HEK293 (cell line): ENCODE data around the gene OPCML.

ENCODE experiments used
- CTCF ChIA-PET: fragments of 350-600 bp; formaldehyde crosslinking; extraction: SDS; loops from one replicate; lab custom pipeline; 2021; ENCODE audit warnings: antibody characterized with exemption; lab: Yijun Ruan, JAX
- POLR2A ChIA-PET: fragments of 300-600 bp; formaldehyde crosslinking; extraction: SDS; loops from one replicate; lab custom pipeline; 2020; ENCODE audit warnings: antibody characterized with exemption, inconsistent platforms; lab: Yijun Ruan, JAX
- H3K27ac ChIP-seq: fragments of 200-500 bp; sonication (Bioruptor generic); 2 replicates; pipeline ENCODE4 v1.5.1; 2014; ENCODE audit warnings: low read depth, low read length, control low read depth, inconsistent platforms; ENCODE audit errors: extremely low read depth
- H3K36me3 ChIP-seq, 2 experiments: fragments of 200-500 bp in 1 of 2; sonication (Bioruptor generic) in 1 of 2; 1 replicate in 1 of 2; 2 replicates in 1 of 2; pipeline ENCODE4 v1.5.1; 2014 to 2017; ENCODE audit warnings: inconsistent platforms in 2 of 2, low read length in 2 of 2; ENCODE audit not compliant: control insufficient read depth in 2 of 2, insufficient read depth in 1 of 2
- H3K4me1 ChIP-seq: fragments of 200-500 bp; sonication (Bioruptor generic); 2 replicates; pipeline ENCODE4 v1.5.1; 2014; ENCODE audit warnings: mild to moderate bottlenecking, low read length, inconsistent platforms; ENCODE audit not compliant: control insufficient read depth, insufficient read depth
- H3K4me3 ChIP-seq: 2 replicates; pipeline ENCODE4 v1.5.1; 2011; ENCODE audit warnings: low read depth, mild to moderate bottlenecking, control low read depth, low read length, moderate library complexity
- H3K9me3 ChIP-seq: fragments of 200-500 bp; sonication (Bioruptor generic); 2 replicates; pipeline ENCODE4 v1.5.1; 2014; ENCODE audit warnings: low read depth, low read length, inconsistent platforms; ENCODE audit not compliant: control insufficient read depth, insufficient read depth
- REST ChIP-seq: fragments of 450-650 bp; formaldehyde crosslinking; IDR thresholded peaks from 2 replicates; pipeline ENCODE4 v1.5.1; 2016; ENCODE audit warnings: missing biosample characterization, missing genetic modification characterization
- SP2 ChIP-seq: fragments of 450-650 bp; formaldehyde crosslinking; IDR thresholded peaks from 2 replicates; pipeline ENCODE4 v1.5.1; 2016; ENCODE audit warnings: missing biosample characterization, missing genetic modification characterization
- TRIM28 ChIP-seq: IDR thresholded peaks from 2 replicates; pipeline ENCODE4 v1.6.1; 2011; ENCODE audit warnings: low read length, control low read depth, borderline replicate concordance
- TSHZ1 ChIP-seq: fragments of 450-650 bp; formaldehyde crosslinking; IDR thresholded peaks from 2 replicates; pipeline ENCODE4 v1.5.1; 2016; ENCODE audit warnings: missing biosample characterization, missing genetic modification characterization, borderline replicate concordance
- YY1 ChIP-seq: fragments of 450-650 bp; formaldehyde crosslinking; IDR thresholded peaks from 2 replicates; pipeline ENCODE4 v1.5.1; 2018; ENCODE audit warnings: missing biosample characterization, missing genetic modification characterization
- ZBTB7A ChIP-seq: fragments of 450-650 bp; formaldehyde crosslinking; IDR thresholded peaks from 2 replicates; pipeline ENCODE4 v1.5.1; 2016; ENCODE audit warnings: low read depth, missing biosample characterization, missing genetic modification characterization
- ZEB2 ChIP-seq: fragments of 450-650 bp; formaldehyde crosslinking; IDR thresholded peaks from 2 replicates; pipeline ENCODE4 v1.5.1; 2016; ENCODE audit warnings: missing biosample characterization, missing genetic modification characterization
- ZFHX2 ChIP-seq: fragments of 450-650 bp; formaldehyde crosslinking; conservative IDR thresholded peaks from 2 replicates; pipeline ENCODE4 v1.5.1; 2016; ENCODE audit warnings: missing biosample characterization, missing genetic modification characterization
- ZNF221 ChIP-seq: fragments of 450-650 bp; formaldehyde crosslinking; IDR thresholded peaks from 2 replicates; pipeline ENCODE4 v1.5.1; 2017; ENCODE audit warnings: missing biosample characterization, missing genetic modification characterization, borderline replicate concordance
- ZNF248 ChIP-seq: fragments of 450-650 bp; formaldehyde crosslinking; IDR thresholded peaks from 2 replicates; pipeline ENCODE4 v1.5.1; 2017; ENCODE audit warnings: missing biosample characterization, missing genetic modification characterization
- ZNF26 ChIP-seq: fragments of 450-650 bp; formaldehyde crosslinking; IDR thresholded peaks from 2 replicates; pipeline ENCODE4 v1.5.1; 2016; ENCODE audit warnings: missing biosample characterization, missing genetic modification characterization
- ZNF266 ChIP-seq: fragments of 450-650 bp; formaldehyde crosslinking; IDR thresholded peaks from 2 replicates; pipeline ENCODE4 v1.5.1; 2016; ENCODE audit warnings: missing biosample characterization, missing genetic modification characterization, low read depth
- ZNF391 ChIP-seq: fragments of 450-650 bp; formaldehyde crosslinking; IDR thresholded peaks from 2 replicates; pipeline ENCODE4 v1.5.1; 2016; ENCODE audit warnings: low read depth, missing biosample characterization, missing genetic modification characterization, borderline replicate concordance
- ZNF530 ChIP-seq: fragments of 450-650 bp; formaldehyde crosslinking; IDR thresholded peaks from 2 replicates; pipeline ENCODE4 v1.5.1; 2016; ENCODE audit warnings: low read depth, missing biosample characterization, missing genetic modification characterization
- ZNF560 ChIP-seq: fragments of 450-650 bp; formaldehyde crosslinking; IDR thresholded peaks from 2 replicates; pipeline ENCODE4 v1.5.1; 2017; ENCODE audit warnings: missing biosample characterization, missing genetic modification characterization, borderline replicate concordance
- ZNF600 ChIP-seq: fragments of 450-650 bp; formaldehyde crosslinking; IDR thresholded peaks from 2 replicates; pipeline ENCODE4 v1.5.1; 2016; ENCODE audit warnings: missing biosample characterization, missing genetic modification characterization
- ZNF629 ChIP-seq: fragments of 450-650 bp; formaldehyde crosslinking; IDR thresholded peaks from 2 replicates; pipeline ENCODE4 v1.5.1; 2017; ENCODE audit warnings: missing biosample characterization, missing genetic modification characterization
- ZNF660 ChIP-seq: fragments of 450-650 bp; IDR thresholded peaks from 2 replicates; pipeline ENCODE4 v1.5.1; 2018; ENCODE audit warnings: missing biosample characterization, mild to moderate bottlenecking, missing genetic modification characterization
- ZNF664 ChIP-seq: fragments of 450-650 bp; formaldehyde crosslinking; IDR thresholded peaks from 2 replicates; pipeline ENCODE4 v1.5.1; 2016; ENCODE audit warnings: missing biosample characterization, missing genetic modification characterization
- ZNF776 ChIP-seq: fragments of 450-650 bp; formaldehyde crosslinking; IDR thresholded peaks from 2 replicates; pipeline ENCODE4 v1.5.0; 2017; ENCODE audit warnings: missing biosample characterization, missing genetic modification characterization, borderline replicate concordance
- ZNF791 ChIP-seq: fragments of 450-650 bp; formaldehyde crosslinking; IDR thresholded peaks from 2 replicates; pipeline ENCODE4 v1.5.1; 2016; ENCODE audit warnings: missing biosample characterization, missing genetic modification characterization
- ZNF837 ChIP-seq: fragments of 450-650 bp; formaldehyde crosslinking; IDR thresholded peaks from 2 replicates; pipeline ENCODE4 v1.5.1; 2016; ENCODE audit warnings: missing biosample characterization, missing genetic modification characterization

OPCML gene

GRCh38 chr11:133519560-133519959 lies 12.7 kb downstream of the OPCML start:
- POLR2A ChIA-PET, result no interaction called here

GRCh38 chr11:133518702-133519264 lies 13.5 kb downstream of the OPCML start:
- POLR2A ChIA-PET, result no interaction called here
- Histone ChIP-seq H3K36me3 (no peaks in the 10 kb centered on the region), H3K27ac (no peak overlapping the region), H3K4me3 (no peak overlapping the region), H3K9me3 (no peaks in the 10 kb centered on the region), H3K4me1 (no peaks in the 10 kb centered on the region)
- CTCF ChIA-PET, result no interaction called here
- TF ChIP-seq YY1 (tag by site-specific recombination), result no peak
- TF ChIP-seq ZNF560 (tag by site-specific recombination), result no peak
- TF ChIP-seq ZNF776, result no peak
- TF ChIP-seq ZNF837 (tag by site-specific recombination), result no peak
- TF ChIP-seq ZBTB7A (tag by site-specific recombination), result no peak
- TF ChIP-seq TRIM28, result no peak
- TF ChIP-seq ZEB2 (tag by site-specific recombination), result no peak
- no peak for TF ChIP-seq ZNF266 (tag by site-specific recombination)
- TF ChIP-seq ZNF629 (tag by site-specific recombination), result no peak
- TF ChIP-seq ZNF391, result no peak
- no peak for TF ChIP-seq ZNF26 (tag by site-specific recombination)
- TF ChIP-seq ZNF248 (tag by site-specific recombination), result no peak
- TF ChIP-seq ZNF664 (tag by site-specific recombination), result no peak
- no peak for TF ChIP-seq ZNF600 (tag by site-specific recombination)
- TF ChIP-seq ZNF791 (tag by site-specific recombination), result no peak
- TF ChIP-seq SP2 (tag by site-specific recombination), result no peak

More at GRCh38 chr11:133519560-133519959, 12.7 kb downstream of the OPCML start:
- H3K27ac ChIP-seq, result no peak overlapping the region
- H3K4me3 ChIP-seq, result no peak overlapping the region
- CTCF ChIA-PET, result no interaction called here
- no peaks in the 10 kb centered on the region for H3K36me3 ChIP-seq
- H3K4me1 ChIP-seq, result no peaks in the 10 kb centered on the region
- H3K9me3 ChIP-seq, result no peaks in the 10 kb centered on the region
- TF ChIP-seq ZNF791 (tag by site-specific recombination) (no peak), ZNF221 (tag by site-specific recombination) (no peak), TSHZ1 (tag by site-specific recombination) (no peak), ZNF530 (tag by site-specific recombination) (no peak), ZEB2 (tag by site-specific recombination) (no peak), ZNF660 (tag by site-specific recombination) (no peak), ZFHX2 (tag by site-specific recombination) (no peak), REST (tag by site-specific recombination) (no peak)
- TF ChIP-seq, all 188 proteins: peak for 0
